Stimulated activated CD4-positive, alpha-beta T cell treated with anti-CD3 and anti-CD28 coated beads, Interleukin-4, amount 100 ng/mL, for 1 hour (primary cell): Measurements from ENCODE around the gene PNISR.
"Not testable (repeated sequence)": the region's sequence is repeated elsewhere in the genome, so short reads cannot be mapped to it uniquely, and the experiment has no call there.

Source experiments
- DNase-seq: peaks from one replicate; pipeline ENCODE4 v3.0.0-alpha.2; 2020

Gene PNISR, protein sequence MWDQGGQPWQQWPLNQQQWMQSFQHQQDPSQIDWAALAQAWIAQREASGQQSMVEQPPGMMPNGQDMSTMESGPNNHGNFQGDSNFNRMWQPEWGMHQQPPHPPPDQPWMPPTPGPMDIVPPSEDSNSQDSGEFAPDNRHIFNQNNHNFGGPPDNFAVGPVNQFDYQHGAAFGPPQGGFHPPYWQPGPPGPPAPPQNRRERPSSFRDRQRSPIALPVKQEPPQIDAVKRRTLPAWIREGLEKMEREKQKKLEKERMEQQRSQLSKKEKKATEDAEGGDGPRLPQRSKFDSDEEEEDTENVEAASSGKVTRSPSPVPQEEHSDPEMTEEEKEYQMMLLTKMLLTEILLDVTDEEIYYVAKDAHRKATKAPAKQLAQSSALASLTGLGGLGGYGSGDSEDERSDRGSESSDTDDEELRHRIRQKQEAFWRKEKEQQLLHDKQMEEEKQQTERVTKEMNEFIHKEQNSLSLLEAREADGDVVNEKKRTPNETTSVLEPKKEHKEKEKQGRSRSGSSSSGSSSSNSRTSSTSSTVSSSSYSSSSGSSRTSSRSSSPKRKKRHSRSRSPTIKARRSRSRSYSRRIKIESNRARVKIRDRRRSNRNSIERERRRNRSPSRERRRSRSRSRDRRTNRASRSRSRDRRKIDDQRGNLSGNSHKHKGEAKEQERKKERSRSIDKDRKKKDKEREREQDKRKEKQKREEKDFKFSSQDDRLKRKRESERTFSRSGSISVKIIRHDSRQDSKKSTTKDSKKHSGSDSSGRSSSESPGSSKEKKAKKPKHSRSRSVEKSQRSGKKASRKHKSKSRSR

DNA sequence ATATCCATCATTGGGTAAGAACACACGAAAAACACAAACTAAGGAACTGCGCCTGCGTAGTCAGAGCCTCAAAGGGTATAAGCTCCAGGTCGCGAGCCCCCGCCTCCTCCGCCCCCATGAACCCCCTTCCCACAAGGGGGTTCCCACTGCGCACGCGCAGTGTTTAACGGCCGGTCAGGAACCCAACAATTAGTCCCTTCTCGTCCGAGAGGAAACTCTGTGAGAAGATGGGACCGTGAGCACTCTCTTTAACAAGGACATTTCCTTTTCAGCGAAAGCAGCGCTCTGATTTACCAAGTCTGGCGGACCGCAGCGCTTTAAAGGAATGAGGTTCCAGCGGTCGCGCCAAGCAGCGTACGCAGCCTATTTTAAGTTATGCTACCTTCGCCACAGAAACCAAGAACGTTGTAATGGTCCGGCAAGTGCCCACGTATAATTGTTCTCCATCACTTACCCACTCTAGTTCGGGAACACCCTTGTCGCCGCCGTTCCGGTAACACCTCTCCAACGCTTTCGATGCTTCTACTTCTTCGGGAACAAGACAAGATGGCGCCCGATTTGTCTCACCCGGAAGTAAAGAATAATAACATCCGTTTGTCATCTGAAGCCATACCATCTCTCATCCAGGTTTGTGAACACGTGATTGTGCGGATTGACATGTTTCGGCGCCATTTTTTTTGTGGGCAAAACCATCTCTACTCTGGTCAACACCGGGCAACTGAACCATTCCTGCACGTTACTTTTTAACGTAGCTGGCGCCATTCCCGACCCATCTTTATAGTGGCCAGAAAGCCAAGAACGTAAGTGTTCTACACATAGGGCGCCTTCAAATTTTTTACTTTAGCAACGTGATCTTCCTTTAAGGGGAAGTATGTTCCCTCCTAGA is at the start of gene PNISR:
TSS of gene PNISR (minus strand) at position 548 of the 886 bp plus-strand sequence. CDS start 10,649 bp downstream, outside the sequence.
- DNase-seq, result peak; percentile 83

DNA sequence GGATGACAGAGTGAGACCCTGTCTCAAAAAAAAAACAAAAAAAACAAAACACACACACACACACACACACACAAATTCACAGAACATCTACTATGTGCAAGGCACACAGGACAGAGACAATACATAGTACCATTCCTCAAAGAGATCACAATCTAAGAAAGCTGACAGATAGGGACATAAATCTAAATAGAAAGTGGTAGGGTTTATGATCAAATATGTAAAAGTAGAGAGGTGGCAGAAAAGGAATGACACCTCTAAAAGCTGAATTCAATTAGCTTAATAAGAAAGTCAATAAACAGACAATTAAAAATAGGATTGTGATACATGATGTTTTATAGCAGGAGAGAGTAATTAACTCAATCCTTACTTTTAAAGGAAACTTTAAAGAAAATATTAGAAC is 48.6 kb upstream of the PNISR start:
- DNase-seq, result no peak

DNA sequence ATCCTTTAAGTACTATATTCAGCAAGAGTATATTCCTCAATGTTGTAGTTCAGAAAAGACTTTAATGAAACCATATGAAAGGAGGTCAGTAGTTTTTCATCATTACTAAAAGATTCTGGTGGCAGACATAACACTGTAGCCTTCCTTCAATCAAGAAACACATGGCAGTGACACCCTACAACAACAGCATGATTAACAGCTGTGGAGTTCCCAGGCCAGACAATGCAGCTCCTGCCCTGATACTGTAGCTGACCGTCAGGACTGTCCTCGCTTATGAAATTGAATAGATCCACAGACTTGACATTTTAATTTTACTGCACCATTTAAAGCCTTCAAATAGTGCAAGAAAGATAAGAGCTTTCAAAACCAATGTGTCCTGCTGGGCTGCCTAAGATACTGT is 46.5 kb upstream of the PNISR start:
- no peak for DNase-seq

GRCh38 chr6:99467509-99468106 is 42.5 kb upstream of the PNISR start:
- no peak for DNase-seq

- not testable (repeated sequence) for DNase-seq
Observed at GRCh38 chr6:99459133-99459532, 34.0 kb upstream of the PNISR start.

DNA sequence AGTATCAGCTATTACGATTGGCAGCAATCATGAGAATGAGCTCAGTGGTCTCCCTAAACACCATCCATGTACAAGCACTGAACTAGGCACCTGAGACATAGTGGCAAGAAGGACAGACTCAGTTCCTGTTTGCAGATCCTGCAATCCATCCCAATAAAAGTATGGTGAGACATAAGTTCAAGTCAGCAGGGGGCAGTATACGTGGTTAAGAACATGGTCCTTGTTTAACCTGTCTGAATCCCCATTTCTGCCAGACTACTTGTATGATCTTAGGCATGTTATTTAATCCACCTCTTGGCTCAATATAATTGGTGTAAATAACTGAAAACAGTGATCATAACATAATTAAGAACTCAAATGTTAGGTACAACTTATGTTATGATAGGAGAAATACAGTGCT is 33.2 kb upstream of the PNISR start:
- no peak for DNase-seq

DNA sequence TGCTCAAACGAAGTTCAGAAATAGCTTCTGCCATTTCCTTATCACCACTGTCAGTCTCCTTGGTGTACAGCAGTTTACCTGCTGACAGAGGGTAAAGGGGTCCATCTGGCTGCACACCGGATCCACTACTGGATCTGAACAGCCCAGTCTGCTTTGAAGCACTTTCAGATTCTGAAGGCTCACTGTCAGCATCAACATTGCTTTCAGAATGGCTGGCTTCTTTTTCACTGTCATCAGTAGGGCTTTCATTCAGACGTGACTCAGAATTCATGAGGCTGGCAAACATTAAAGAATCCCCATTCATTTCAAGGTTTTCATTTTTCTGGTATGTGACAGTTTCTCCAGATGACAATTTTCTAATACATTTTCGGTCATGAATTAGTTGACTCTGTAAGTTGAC is 21.0 kb upstream of the PNISR start:
- DNase-seq, result no peak

DNA sequence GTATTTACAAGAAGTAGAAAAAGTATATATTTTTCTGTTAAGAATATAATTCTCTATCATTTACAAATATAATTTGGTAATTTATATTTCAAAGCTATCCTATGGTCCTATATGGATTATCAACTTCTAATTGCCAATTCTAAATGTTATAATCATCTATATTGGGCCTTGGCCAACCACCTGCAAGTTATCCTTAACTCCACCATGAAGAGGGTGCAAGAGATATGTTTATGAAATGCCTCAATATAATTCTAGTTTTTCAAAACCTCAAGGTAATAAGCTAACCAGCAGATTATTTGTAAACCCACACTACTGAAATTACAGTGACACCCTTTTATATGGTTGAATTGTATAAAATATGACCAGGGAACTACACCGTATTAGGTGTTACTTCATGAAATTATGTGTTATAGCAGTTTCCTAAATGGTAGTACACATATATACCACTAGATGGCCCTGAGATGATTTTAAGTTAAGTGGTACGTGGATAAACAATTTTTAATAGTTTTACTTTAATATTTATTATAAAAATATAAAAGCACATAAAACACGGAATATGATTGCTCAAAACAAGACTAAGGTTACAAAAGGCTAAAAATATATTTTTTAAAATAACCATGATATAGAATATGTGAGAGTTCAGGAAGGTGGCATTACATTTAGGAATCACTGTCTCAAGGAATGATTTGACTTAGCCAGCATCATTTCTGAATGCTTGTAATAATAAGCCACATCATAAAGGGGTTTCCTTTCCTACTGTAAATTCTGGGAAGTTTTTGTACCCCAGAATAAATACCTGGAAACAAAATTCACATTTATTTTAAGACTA is 9.8 kb upstream of the PNISR start:
- DNase-seq, result no peak

DNA sequence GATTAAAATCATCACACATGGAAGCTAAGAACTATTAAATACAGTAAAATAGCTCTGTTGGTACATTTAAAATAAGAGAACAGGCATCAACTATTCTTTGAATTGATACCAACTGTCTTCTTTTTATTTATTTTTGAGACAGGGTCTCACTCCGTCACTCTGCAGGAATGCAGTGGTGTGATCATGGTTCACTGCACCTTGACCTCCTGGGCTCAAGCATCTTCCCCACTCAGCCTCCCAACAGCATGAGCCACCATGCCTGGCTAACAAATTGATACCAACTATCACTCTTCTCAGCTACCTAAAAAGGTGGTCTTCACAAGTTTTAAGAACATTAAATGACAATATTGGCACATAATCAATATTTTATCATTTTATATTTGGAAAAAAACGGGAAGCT is 7.8 kb upstream of the PNISR start:
- DNase-seq, result no peak

- no peak for DNase-seq
Observed at GRCh38 chr6:99431901-99432300, 6.8 kb upstream of the PNISR start.

DNA sequence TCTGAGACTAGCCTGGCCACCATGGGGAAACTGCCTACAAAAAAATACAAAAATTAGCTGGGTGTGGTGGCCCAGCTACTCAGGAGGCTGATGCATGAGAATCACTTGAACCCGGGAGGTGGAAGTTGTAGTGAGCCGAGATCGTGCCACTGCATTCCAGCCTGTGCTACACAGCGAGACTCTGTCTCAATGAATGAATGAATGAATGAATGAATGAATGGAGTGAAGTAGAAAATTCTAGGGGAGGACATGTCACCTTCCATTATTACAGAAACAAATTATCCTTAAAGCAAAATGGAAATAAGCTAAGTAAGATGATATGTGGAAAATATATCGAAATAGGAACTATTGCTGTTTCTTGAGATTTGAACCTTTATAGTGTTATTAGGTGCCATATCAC is 2.9 kb upstream of the PNISR start:
- DNase-seq, result no peak

- no peak for DNase-seq
Observed at GRCh38 chr6:99426451-99426757, 1.3 kb upstream of the PNISR start.

DNA sequence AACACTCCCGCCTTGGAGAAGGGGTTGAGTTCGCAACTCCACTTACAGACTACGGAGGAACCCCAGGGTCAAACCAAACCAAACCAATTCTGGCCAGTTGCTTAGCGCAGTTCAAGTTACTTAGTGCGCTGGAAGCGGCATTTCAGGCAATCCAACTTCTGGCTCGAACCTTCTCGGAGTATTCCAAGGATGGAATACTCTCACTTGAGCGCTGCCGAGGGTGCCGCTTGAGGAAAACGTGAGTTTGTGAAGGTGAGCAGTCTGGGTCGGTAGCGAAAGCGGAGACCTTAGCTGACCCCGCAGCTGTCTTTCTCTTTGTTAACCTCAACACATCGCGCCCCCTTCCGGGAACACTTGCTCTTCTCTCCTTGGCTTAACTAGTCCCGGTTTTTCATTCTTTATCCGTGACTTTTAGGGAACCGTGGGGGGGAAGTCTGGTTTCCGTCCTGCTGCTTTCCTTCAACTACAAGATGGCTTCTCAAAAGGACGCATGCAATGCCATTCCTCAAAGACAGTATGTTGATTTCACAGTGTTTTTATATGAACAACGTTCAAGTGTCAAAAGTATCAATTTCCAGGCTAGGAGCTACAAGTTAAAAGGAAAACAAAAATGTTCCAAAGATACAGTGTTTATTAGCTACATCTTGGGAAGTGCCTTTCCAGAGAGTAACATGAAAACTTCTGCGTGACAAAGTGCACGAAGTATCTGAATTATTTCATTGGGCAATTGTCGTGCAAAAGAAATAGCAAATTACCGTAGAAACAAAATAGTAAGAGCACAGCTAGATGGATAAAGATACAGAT is 741 bp upstream of the PNISR start:
- peak; percentile 60 for DNase-seq

- no peak for DNase-seq
Observed at GRCh38 chr6:99424022-99424421, 1.1 kb downstream of the PNISR start.

- no peak for DNase-seq
Observed at GRCh38 chr6:99422912-99423311, 2.2 kb downstream of the PNISR start.

GRCh38 chr6:99416892-99417767 is 8.0 kb downstream of the PNISR start:
- no peak for DNase-seq

DNA sequence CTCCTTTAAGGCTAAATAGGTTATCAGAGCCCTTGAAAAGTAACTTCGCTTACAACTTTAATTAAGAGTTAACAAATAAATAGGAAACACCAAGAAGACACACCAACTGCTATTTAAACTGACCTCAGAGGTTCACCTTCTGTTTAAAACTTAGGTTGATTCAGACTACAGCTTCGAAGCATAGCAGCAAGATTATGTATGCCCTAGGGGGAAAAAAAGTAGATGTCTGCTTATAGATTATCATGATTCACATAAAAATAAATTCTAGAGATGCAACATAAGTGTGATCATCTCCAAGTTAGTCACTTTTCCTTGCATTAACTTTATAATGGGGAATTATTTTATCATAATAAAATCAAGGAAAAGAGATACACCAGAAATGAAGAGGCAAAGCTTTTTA is 8.9 kb downstream of the PNISR start:
- no peak for DNase-seq

- no peak for DNase-seq
Observed at GRCh38 chr6:99415446-99415845, 9.7 kb downstream of the PNISR start.

- no peak for DNase-seq
Observed at GRCh38 chr6:99412065-99412464, 13.0 kb downstream of the PNISR start.

DNA sequence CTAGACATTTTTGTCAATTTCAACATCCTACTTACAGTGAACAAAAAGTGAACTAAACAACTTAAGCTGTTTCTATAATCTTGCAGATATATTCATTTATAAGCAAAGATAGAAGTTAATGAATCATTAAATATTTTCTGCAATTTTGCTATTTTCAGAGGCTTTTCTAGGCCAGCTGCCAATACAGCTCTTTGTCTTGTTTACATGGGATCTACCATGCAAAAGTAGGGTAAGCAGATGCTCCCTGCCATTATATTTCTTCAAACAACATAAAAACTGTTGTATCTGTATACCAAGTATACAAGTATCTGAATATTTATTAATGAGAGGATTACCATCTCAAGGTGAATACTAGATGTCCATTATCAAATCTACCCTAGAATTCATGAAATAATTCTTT is 15.4 kb downstream of the PNISR start:
- no peak for DNase-seq
